OCI-LY1 (cell line): Measurements from ENCODE around the gene SAMD5.

ENCODE experiments used
- H2AFZ ChIP-seq: fragments of 200-600 bp; sonication (generic), shearing (Covaris generic); 2 replicates; pipeline ENCODE4 v1.6.0; 2014; ENCODE audit warnings: antibody characterized with exemption, mild to moderate bottlenecking, low read length
- H3F3A ChIP-seq: fragments of 200-600 bp; sonication (generic), shearing (Covaris generic); 2 replicates; pipeline ENCODE4 v1.6.0; 2014; ENCODE audit warnings: mild to moderate bottlenecking, antibody characterized with exemption, low read length, moderate library complexity; ENCODE audit not compliant: insufficient read depth
- H3K27ac ChIP-seq: fragments of 200-600 bp; sonication (generic); 2 replicates; pipeline ENCODE4 v1.5.1; 2014; ENCODE audit warnings: low read length, mixed run types, mild to moderate bottlenecking, low read depth; ENCODE audit not compliant: poor library complexity, severe bottlenecking
- H3K27me3 ChIP-seq: fragments of 200-600 bp; sonication (generic); 2 replicates; pipeline ENCODE4 v1.6.0; 2014; ENCODE audit warnings: antibody characterized with exemption, mild to moderate bottlenecking, low read length, moderate library complexity; ENCODE audit not compliant: insufficient read depth
- H3K36me3 ChIP-seq: fragments of 200-600 bp; sonication (generic); 2 replicates; pipeline ENCODE4 v1.6.1; 2014; ENCODE audit warnings: mild to moderate bottlenecking, antibody characterized with exemption, low read length, moderate library complexity, mixed read lengths; ENCODE audit not compliant: insufficient read depth
- H3K4me1 ChIP-seq: fragments of 200-600 bp; sonication (generic); 2 replicates; pipeline ENCODE4 v1.5.1; 2014; ENCODE audit warnings: mild to moderate bottlenecking, low read length, moderate library complexity; ENCODE audit not compliant: insufficient read depth, severe bottlenecking
- H3K4me2 ChIP-seq: fragments of 200-600 bp; sonication (generic), shearing (Covaris generic); 2 replicates; pipeline ENCODE4 v1.6.1; 2014; ENCODE audit warnings: low read length
- H3K4me3 ChIP-seq: fragments of 200-600 bp; sonication (generic); 2 replicates; pipeline ENCODE4 v1.5.1; 2014; ENCODE audit warnings: low read length, low read depth, mild to moderate bottlenecking, mixed read lengths; ENCODE audit not compliant: poor library complexity, severe bottlenecking
- H3K79me2 ChIP-seq: fragments of 200-600 bp; shearing (Covaris generic); 2 replicates; pipeline ENCODE4 v1.6.1; 2016; ENCODE audit warnings: mixed run types, low read length, mixed read lengths; ENCODE audit not compliant: insufficient read depth
- H3K9ac ChIP-seq: fragments of 200-600 bp; sonication (generic), shearing (Covaris generic); 2 replicates; pipeline ENCODE4 v1.6.1; 2014; ENCODE audit warnings: mild to moderate bottlenecking, low read length, mixed read lengths
- H3K9me2 ChIP-seq: fragments of 200-600 bp; sonication (generic), shearing (Covaris generic); 2 replicates; pipeline ENCODE4 v1.6.1; 2014; ENCODE audit warnings: low read depth, mild to moderate bottlenecking, low read length, mixed read lengths
- H3K9me3 ChIP-seq: fragments of 200-600 bp; shearing (Covaris generic); 2 replicates; pipeline ENCODE4 v1.6.1; 2014; ENCODE audit warnings: low read length, mixed read lengths
- H4K20me1 ChIP-seq: fragments of 200-600 bp; sonication (generic), shearing (Covaris generic); 2 replicates; pipeline ENCODE4 v1.6.0; 2016; ENCODE audit warnings: mild to moderate bottlenecking, low read length; ENCODE audit not compliant: insufficient read depth
- CTCF ChIP-seq: fragments of 200-600 bp; sonication (generic), shearing (Covaris generic); IDR thresholded peaks from 2 replicates; pipeline ENCODE4 v1.5.1; 2017; ENCODE audit warnings: mild to moderate bottlenecking, antibody characterized with exemption, low read length, moderate library complexity, mixed read lengths
- EZH2 ChIP-seq: fragments of 200-600 bp; sonication (generic), shearing (Covaris generic); IDR thresholded peaks from 2 replicates; pipeline ENCODE4 v1.8.0; 2017; ENCODE audit warnings: borderline replicate concordance, mixed run types, mild to moderate bottlenecking, antibody characterized with exemption, low read length, moderate library complexity, mixed read lengths

Gene SAMD5

DNA sequence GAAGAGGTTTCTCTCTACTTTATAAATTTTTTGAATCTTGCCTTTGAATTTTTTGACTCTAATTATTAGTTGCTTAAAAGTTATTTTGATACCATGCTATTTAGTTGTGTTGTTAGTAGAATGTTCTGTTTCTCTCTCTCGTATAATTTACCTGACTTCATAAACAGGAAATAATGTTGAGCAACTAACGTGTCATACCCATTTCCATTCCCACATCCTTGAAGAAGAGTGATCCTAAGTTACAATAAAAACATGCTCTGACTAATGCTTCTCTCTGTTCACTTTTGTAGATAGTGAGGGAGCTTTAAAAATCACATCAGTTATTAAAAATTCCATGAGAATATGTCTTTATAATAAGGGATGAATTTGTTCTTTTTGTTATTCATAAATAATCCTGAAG, 69.7 kb downstream of the SAMD5 start:
- Histone ChIP-seq H3K36me3 (no peaks in the 10 kb centered on the region), H3F3A (no peaks in the 10 kb centered on the region), H3K27ac (no peak overlapping the region), H3K4me3 (no peak overlapping the region), H3K9me2 (no peaks in the 10 kb centered on the region), H2AFZ (no peak overlapping the region), H3K4me2 (no peak overlapping the region), H3K9me3 (no peaks in the 10 kb centered on the region), H3K27me3 (no peaks in the 10 kb centered on the region), H4K20me1 (no peaks in the 10 kb centered on the region), H3K79me2 (no peaks in the 10 kb centered on the region), H3K9ac (no peak overlapping the region), H3K4me1 (no peaks in the 10 kb centered on the region)
- TF ChIP-seq CTCF (no peak), EZH2 (no peak)

DNA sequence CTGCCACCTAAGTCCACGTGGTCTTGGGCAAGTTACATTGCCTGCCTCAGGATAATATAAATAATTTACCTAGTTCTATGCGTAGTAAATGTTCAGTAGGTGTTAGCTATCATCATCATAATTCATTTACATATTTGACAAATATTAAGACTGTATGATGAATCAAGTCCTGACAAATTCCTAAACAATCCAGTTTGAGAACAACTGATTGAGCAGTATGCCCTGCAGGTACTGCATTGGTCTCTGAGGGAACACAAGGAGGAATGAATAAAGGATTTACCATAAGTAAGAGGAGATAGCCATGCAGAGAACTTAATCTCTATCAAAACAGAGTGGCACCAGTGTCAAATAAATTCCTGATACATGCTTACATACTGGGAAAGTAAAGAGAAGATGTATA, 70.4 kb downstream of the SAMD5 start:
- Histone ChIP-seq H3F3A (no peaks in the 10 kb centered on the region), H3K36me3 (no peaks in the 10 kb centered on the region), H3K4me1 (no peaks in the 10 kb centered on the region), H3K9me3 (no peaks in the 10 kb centered on the region), H2AFZ (no peak overlapping the region), H4K20me1 (no peaks in the 10 kb centered on the region), H3K9me2 (no peaks in the 10 kb centered on the region), H3K4me3 (no peak overlapping the region), H3K79me2 (no peaks in the 10 kb centered on the region), H3K9ac (no peak overlapping the region), H3K27me3 (no peaks in the 10 kb centered on the region), H3K4me2 (no peak overlapping the region), H3K27ac (no peak overlapping the region)
- TF ChIP-seq CTCF (no peak), EZH2 (no peak)

DNA sequence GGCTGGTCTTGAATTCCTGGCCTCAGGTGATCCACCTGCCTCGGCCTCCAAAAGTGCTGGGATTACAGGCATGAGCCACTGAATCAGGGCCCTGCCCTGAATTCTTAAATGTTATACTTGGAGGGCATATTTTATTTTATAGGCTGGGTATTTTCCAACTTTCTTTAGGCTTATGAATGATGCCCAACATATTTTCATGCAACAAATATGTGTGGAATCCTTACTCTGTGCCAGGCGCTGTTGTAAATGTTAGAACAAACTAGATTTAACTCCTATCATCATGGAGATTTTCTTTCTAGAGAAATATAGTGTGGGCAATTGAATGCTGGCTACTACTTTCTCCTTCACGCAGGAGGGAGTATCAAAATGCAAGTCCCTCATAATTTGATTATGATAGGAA, 71.2 kb downstream of the SAMD5 start:
- no peak overlapping the region for H3K4me3 ChIP-seq
- H3K27me3 ChIP-seq: no peaks in the 10 kb centered on the region
- H3K9me3 ChIP-seq: no peaks in the 10 kb centered on the region
- H2AFZ ChIP-seq: no peak overlapping the region
- H3K4me2 ChIP-seq: no peak overlapping the region
- no peaks in the 10 kb centered on the region for H3K9me2 ChIP-seq
- no peak overlapping the region for H3K9ac ChIP-seq
- no peak overlapping the region for H3K27ac ChIP-seq
- H4K20me1 ChIP-seq: no peaks in the 10 kb centered on the region
- no peaks in the 10 kb centered on the region for H3K4me1 ChIP-seq
- no peaks in the 10 kb centered on the region for H3K79me2 ChIP-seq
- no peaks in the 10 kb centered on the region for H3F3A ChIP-seq
- no peaks in the 10 kb centered on the region for H3K36me3 ChIP-seq
- TF ChIP-seq CTCF: no peak
